Smooth muscle cell (in vitro differentiated cells): ENCODE measurements around the gene FYB2. TPM values are rescaled to one million over a fixed set of nuclear protein-coding genes. Genes with fewer than 3 reads are reported as not detected.

ENCODE experiments used
- DNase-seq: peaks from one replicate; lab custom pipeline; 2025; ENCODE audit not compliant: unreplicated experiment; lab: John Stamatoyannopoulos, UW
- H2AFZ ChIP-seq: fragments of 200-600 bp; sonication (generic); 2 replicates; pipeline ENCODE4 v1.6.0; 2016; ENCODE audit warnings: antibody characterized with exemption, low read depth, mild to moderate bottlenecking
- H3F3A ChIP-seq: fragments of 200-600 bp; sonication (generic); 2 replicates; pipeline ENCODE4 v1.6.0; 2017; ENCODE audit warnings: antibody characterized with exemption, low read depth
- H3K27ac ChIP-seq: fragments of 200-600 bp; sonication (generic); 2 replicates; pipeline ENCODE4 v1.5.1; 2016; ENCODE audit warnings: low read depth, mild to moderate bottlenecking
- H3K27me3 ChIP-seq: fragments of 200-600 bp; sonication (generic); 2 replicates; pipeline ENCODE4 v1.6.1; 2016; ENCODE audit warnings: low read depth, mild to moderate bottlenecking
- H3K36me3 ChIP-seq: fragments of 200-600 bp; sonication (generic); 2 replicates; pipeline ENCODE4 v1.5.1; 2016; ENCODE audit warnings: low read depth
- H3K4me1 ChIP-seq: fragments of 200-600 bp; sonication (generic); 2 replicates; pipeline ENCODE4 v1.5.1; 2016; ENCODE audit warnings: low read depth
- H3K4me2 ChIP-seq: fragments of 200-600 bp; sonication (generic); 2 replicates; pipeline ENCODE4 v1.6.0; 2016; ENCODE audit warnings: mild to moderate bottlenecking
- H3K4me3 ChIP-seq: fragments of 200-600 bp; sonication (generic); 2 replicates; pipeline ENCODE4 v1.5.1; 2016; ENCODE audit warnings: mild to moderate bottlenecking
- H3K79me2 ChIP-seq: fragments of 200-600 bp; sonication (generic); 2 replicates; pipeline ENCODE4 v1.6.0; 2016; ENCODE audit warnings: low read depth, mild to moderate bottlenecking
- H3K9ac ChIP-seq: fragments of 200-600 bp; sonication (generic); 2 replicates; pipeline ENCODE4 v1.6.0; 2016; ENCODE audit warnings: low read depth
- H3K9me3 ChIP-seq: fragments of 200-600 bp; sonication (generic); replicated peaks from 2 replicates; pipeline ENCODE4 v1.5.1; 2016; ENCODE audit warnings: low read depth
- H4K20me1 ChIP-seq: fragments of 200-600 bp; sonication (generic); 2 replicates; pipeline ENCODE4 v1.6.0; 2016; ENCODE audit warnings: low read depth
- CTCF ChIP-seq: fragments of 200-600 bp; sonication (generic); IDR thresholded peaks from 2 replicates; pipeline ENCODE4 v1.5.1; 2017; ENCODE audit warnings: borderline replicate concordance, mild to moderate bottlenecking, antibody characterized with exemption; ENCODE audit not compliant: insufficient read depth, poor library complexity, severe bottlenecking
- WGBS: methylation state at CpG from one replicate; pipeline ENCODE4 v1.1.7; 2016; ENCODE audit warnings: low lambda C conversion rate; 5-methylcytosine and 5-hydroxymethylcytosine counted together
- polyA plus RNA-seq: library from polyadenylated mRNA; unstranded; fragments of >200 nt; fragmentation: Nextera tagmentation; extraction: Ambion mirVana; gene quantifications from 2 replicates; pipeline ENCODE4 v1.2.1, GENCODE V29; 2016
- total RNA-seq: library from RNA; depleted of rRNA; stranded (reverse); fragments of >200 nt; gene quantifications from 2 replicates; pipeline ENCODE4 v1.2.3, GENCODE V29; 2014

The FYB2 gene
- total and polyA plus RNA-seq, 2 experiments from 2014 or later, result 0.65 to 3.6 TPM

- no peaks in the 10 kb centered on the region for H3K79me2 ChIP-seq
- no peak for DNase-seq
- no peak for TF ChIP-seq CTCF
- H3K9ac ChIP-seq, result no peak overlapping the region
- no peaks in the 10 kb centered on the region for H3K36me3 ChIP-seq
- no peaks in the 10 kb centered on the region for H3F3A ChIP-seq
- H3K4me1 ChIP-seq, result no peaks in the 10 kb centered on the region
- no peaks in the 10 kb centered on the region for H3K9me3 ChIP-seq
- H3K4me3 ChIP-seq, result no peak overlapping the region
- H3K4me2 ChIP-seq, result no peak overlapping the region
- no peaks in the 10 kb centered on the region for H4K20me1 ChIP-seq
- H3K27ac ChIP-seq, result no peak overlapping the region
- H3K27me3 ChIP-seq, result no peaks in the 10 kb centered on the region
- no peak overlapping the region for H2AFZ ChIP-seq
Observed at GRCh38 chr1:56856186-56856585, 37.0 kb upstream of the FYB2 start.

DNA sequence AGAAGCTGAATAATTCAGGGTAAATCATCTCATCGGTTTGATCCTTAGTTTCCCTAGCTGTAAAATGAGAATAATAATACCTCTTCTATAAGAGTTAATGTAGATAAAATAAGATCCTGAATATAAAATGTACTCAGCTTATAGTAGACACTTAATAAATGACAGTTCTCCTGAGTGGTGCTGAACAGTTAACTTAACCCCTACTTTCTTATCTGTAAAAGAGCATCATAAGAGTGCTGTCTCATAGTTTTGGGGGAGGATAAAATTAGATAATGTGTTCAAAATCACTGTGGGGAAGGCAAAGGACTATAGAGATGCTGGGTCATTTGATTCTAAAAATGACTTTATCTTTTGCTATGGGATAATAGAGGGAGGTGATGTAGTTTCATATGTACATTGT is 36.0 kb upstream of the FYB2 start:
- Histone ChIP-seq H3K79me2 (no peaks in the 10 kb centered on the region), H3K9me3 (no peaks in the 10 kb centered on the region), H3K36me3 (no peaks in the 10 kb centered on the region), H3K9ac (no peak overlapping the region), H2AFZ (no peak overlapping the region), H3K27ac (no peak overlapping the region), H3K4me2 (no peak overlapping the region), H3K4me1 (no peaks in the 10 kb centered on the region), H4K20me1 (no peaks in the 10 kb centered on the region), H3K4me3 (no peak overlapping the region), H3F3A (no peaks in the 10 kb centered on the region), H3K27me3 (no peaks in the 10 kb centered on the region)
- no peak for TF ChIP-seq CTCF
- no peak for DNase-seq
- WGBS, result 88% methylated on average over 1 of the region's 1 CpG

GRCh38 chr1:56854521-56855099 is 35.4 kb upstream of the FYB2 start, which contains the start of gene C8A:
TSS of gene C8A (plus strand) at chr1:56854797. CDS start at chr1:56854902, 105 bp downstream.
- no peak for TF ChIP-seq CTCF
- H3K27me3 ChIP-seq, result no peaks in the 10 kb centered on the region
- H3F3A ChIP-seq, result no peaks in the 10 kb centered on the region
- no peaks in the 10 kb centered on the region for H3K79me2 ChIP-seq
- no peak within 1 kb of the TSS for H3K4me2 ChIP-seq
- no peak within 1 kb of the TSS for H3K27ac ChIP-seq
- no peaks in the 10 kb centered on the region for H4K20me1 ChIP-seq
- H3K4me3 ChIP-seq, result no peak within 1 kb of the TSS
- DNase-seq, result no peak
- H3K9ac ChIP-seq, result no peak within 1 kb of the TSS
- H3K36me3 ChIP-seq, result no peaks in the 10 kb centered on the region
- H3K4me1 ChIP-seq, result peaks cover 4% of the 10 kb centered on the region
- WGBS, result 89% methylated on average over 3 of the region's 3 CpGs
- H2AFZ ChIP-seq, result no peak within 1 kb of the TSS
- H3K9me3 ChIP-seq, result no peaks in the 10 kb centered on the region

DNA sequence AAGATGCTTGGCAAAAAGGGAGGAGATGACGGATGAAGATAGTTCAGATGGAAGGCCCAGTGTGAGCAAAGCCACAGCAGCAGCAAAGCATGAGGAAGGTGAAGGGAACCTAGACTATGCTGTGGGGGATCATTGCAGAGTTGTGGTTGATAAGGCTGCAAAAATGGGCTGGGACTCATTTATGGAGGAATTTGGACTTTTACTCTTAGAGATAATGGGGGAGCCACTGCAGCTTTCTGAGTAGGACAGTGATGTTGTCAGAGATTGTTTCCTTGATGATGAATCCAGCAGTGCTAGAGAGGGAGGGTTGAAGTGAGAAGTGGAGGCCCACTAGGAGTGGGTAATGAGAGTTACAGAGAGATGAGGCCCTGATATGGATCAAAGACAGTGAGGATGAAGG is 33.3 kb upstream of the FYB2 start:
- Histone ChIP-seq H2AFZ (no peak overlapping the region), H3K27ac (no peak overlapping the region), H3K27me3 (no peaks in the 10 kb centered on the region), H4K20me1 (no peaks in the 10 kb centered on the region), H3K36me3 (no peaks in the 10 kb centered on the region), H3K4me3 (no peak overlapping the region), H3K4me2 (no peak overlapping the region), H3K4me1 (peaks cover 9% of the 10 kb centered on the region), H3K79me2 (no peaks in the 10 kb centered on the region), H3K9ac (no peak overlapping the region), H3K9me3 (no peaks in the 10 kb centered on the region), H3F3A (no peaks in the 10 kb centered on the region)
- no peak for TF ChIP-seq CTCF
- WGBS, result 88% methylated on average over 1 of the region's 1 CpG
- no peak for DNase-seq
